Endothelial cell of umbilical vein (primary cell): ENCODE measurements around the gene THSD1. TPM values are rescaled to one million over a fixed set of nuclear protein-coding genes. Genes with fewer than 3 reads are reported as not detected.

Source experiments
- BruUV-seq: library from RNA; stranded (reverse); fragments of 400-500 nt; replicated peaks from 2 replicates; lab custom pipeline; 2021; lab: Mats Ljungman, UMichigan
- CTCF ChIA-PET: fragments of 300-600, 350-600 bp; sonication (Branson Sonifier 250); formaldehyde crosslinking; loops from one replicate; lab custom pipeline; 2021; ENCODE audit warnings: antibody characterized with exemption, inconsistent platforms; lab: Charles Lee
- POLR2A ChIA-PET: fragments of 300-600, 350-600 bp; sonication (Branson Sonifier 250); formaldehyde crosslinking; loops from one replicate; lab custom pipeline; 2021; ENCODE audit warnings: antibody characterized with exemption, inconsistent platforms; lab: Charles Lee
- DNase-seq: peaks from one replicate; pipeline ENCODE4 v3.0.0-alpha.2; 2011; ENCODE audit warnings: low read depth, low spot score
- FAIRE-seq: peaks from 2 replicates; lab custom pipeline; 2011; peaks lifted over from hg19 to GRCh38; lab: Jason Lieb, UNC
- H2AFZ ChIP-seq: 2 replicates; pipeline ENCODE4 v1.6.0; 2012; ENCODE audit warnings: low read depth, low read length, control low read depth, inconsistent platforms
- H3K27ac ChIP-seq: 2 replicates; pipeline ENCODE4 v1.5.1; 2011; ENCODE audit warnings: low read depth, mild to moderate bottlenecking, control low read depth, low read length, moderate library complexity; ENCODE audit not compliant: insufficient read depth
- H3K27me3 ChIP-seq, 2 experiments: 2 replicates each; pipeline versions ENCODE4 v1.6.0 to v1.6.1; 2011; ENCODE audit warnings: low read length in 2 of 2, mixed read lengths in 1 of 2; ENCODE audit not compliant: control insufficient read depth in 2 of 2, insufficient read depth in 2 of 2
- H3K36me3 ChIP-seq, 2 experiments: 2 replicates in 1 of 2; 3 replicates in 1 of 2; pipeline ENCODE4 v1.5.1; 2011; ENCODE audit warnings: low read length in 2 of 2, mild to moderate bottlenecking in 1 of 2, moderate library complexity in 1 of 2; ENCODE audit not compliant: control insufficient read depth in 2 of 2, insufficient read depth in 2 of 2; ENCODE audit errors: extremely low read depth in 1 of 2
- H3K4me1 ChIP-seq: 3 replicates; pipeline ENCODE4 v1.5.1; 2011; ENCODE audit warnings: mild to moderate bottlenecking, low read length; ENCODE audit not compliant: control insufficient read depth, insufficient read depth; ENCODE audit errors: extremely low read depth
- H3K4me2 ChIP-seq: 2 replicates; pipeline ENCODE4 v1.6.1; 2011; ENCODE audit warnings: low read length, control low read depth, mixed read lengths; ENCODE audit not compliant: insufficient read depth
- H3K4me3 ChIP-seq, 3 experiments: fragments of 200-600 bp in 1 of 3; sonication (generic), shearing (Covaris generic) in 1 of 3; replicated peaks in 1 of 3; 2 replicates each; pipeline ENCODE4 v1.5.1; 2011 to 2016; ENCODE audit warnings: control low read depth in 3 of 3, low read length in 3 of 3, mild to moderate bottlenecking in 2 of 3, inconsistent platforms in 1 of 3, low read depth in 1 of 3, moderate library complexity in 1 of 3; ENCODE audit not compliant: insufficient read depth in 1 of 3
- H3K79me2 ChIP-seq: 2 replicates; pipeline ENCODE4 v1.6.0; 2012; ENCODE audit warnings: low read length, inconsistent platforms; ENCODE audit not compliant: control insufficient read depth, insufficient read depth
- H3K9ac ChIP-seq: replicated peaks from 2 replicates; pipeline ENCODE3; 2011; ENCODE audit warnings: low read length, control low read depth; ENCODE audit not compliant: insufficient read depth; ENCODE audit errors: extremely low read depth
- H3K9me1 ChIP-seq: replicated peaks from 3 replicates; pipeline ENCODE4 v1.6.0; 2011; ENCODE audit warnings: mild to moderate bottlenecking, low read length; ENCODE audit not compliant: control insufficient read depth, insufficient read depth; ENCODE audit errors: extremely low read depth
- H3K9me3 ChIP-seq: replicated peaks from 2 replicates; pipeline ENCODE4 v1.5.1; 2012; ENCODE audit warnings: low read length, inconsistent platforms; ENCODE audit not compliant: control insufficient read depth, insufficient read depth
- H4K20me1 ChIP-seq: replicated peaks from 2 replicates; pipeline ENCODE3; 2011; ENCODE audit warnings: mild to moderate bottlenecking, low read length; ENCODE audit not compliant: control insufficient read depth, insufficient read depth; ENCODE audit errors: extremely low read depth
- EZH2 ChIP-seq: IDR thresholded peaks from 2 replicates; pipeline ENCODE4 v1.6.1; 2012; ENCODE audit warnings: borderline replicate concordance, low read depth, mild to moderate bottlenecking, moderate library complexity, low read length, inconsistent platforms; ENCODE audit not compliant: severe bottlenecking
- FOS ChIP-seq: IDR thresholded peaks from 2 replicates; pipeline ENCODE4 v1.6.1; 2011; ENCODE audit warnings: mild to moderate bottlenecking, low read length, moderate library complexity, borderline replicate concordance; ENCODE audit not compliant: insufficient read depth
- GATA2 ChIP-seq: IDR thresholded peaks from 2 replicates; pipeline ENCODE4 v1.7.0; 2011; ENCODE audit warnings: low read depth, mild to moderate bottlenecking, moderate library complexity, mixed read lengths, low read length; ENCODE audit not compliant: insufficient read length, insufficient read depth
- JUN ChIP-seq: IDR thresholded peaks from 2 replicates; pipeline ENCODE4 v1.6.1; 2011; ENCODE audit warnings: borderline replicate concordance, low read depth; ENCODE audit not compliant: insufficient read length, insufficient read depth
- MAX ChIP-seq: IDR thresholded peaks from 2 replicates; pipeline ENCODE4 v1.6.1; 2011; ENCODE audit not compliant: insufficient read depth, insufficient read length
- MYC ChIP-seq: IDR thresholded peaks from one replicate; pipeline ENCODE4 v1.6.1; 2011; ENCODE audit warnings: mild to moderate bottlenecking, low read depth, low read length
- POLR2A ChIP-seq: IDR thresholded peaks from 2 replicates; pipeline ENCODE4 v1.6.1; 2012; ENCODE audit warnings: low read depth, mild to moderate bottlenecking, control low read depth, low read length
- POLR2AphosphoS5 ChIP-seq: IDR thresholded peaks from 2 replicates; pipeline ENCODE4 v1.6.1; 2012; ENCODE audit warnings: low read depth, mild to moderate bottlenecking, control low read depth, low read length, moderate library complexity; ENCODE audit not compliant: insufficient read depth
- dilution Hi-C: fragments of 300-500 bp; cut with MboI; formaldehyde crosslinking; loops from one replicate; pipeline ENCODE4 v1.15.0; 2019; ENCODE audit warnings: low sequenced_read_pairs; ENCODE audit not compliant: extremely low pct_ligation_motif_present
- intact Hi-C: fragments of 100-400 bp; cut with micrococcal nuclease; formaldehyde crosslinking; loops from one replicate; pipeline ENCODE4 v1.10.0; 2022
- polyA plus RNA-seq, 4 experiments: library from polyadenylated mRNA; depleted of rRNA in 3 of 4; stranded (reverse) in 3 of 4; unstranded in 1 of 4; fragments of >200 nt; gene quantifications; 2 replicates each; pipeline versions ENCODE4 v1.2.1 to v1.2.3, GENCODE V29; 2011 to 2012; ENCODE audit warnings: missing spikeins in 1 of 4
- total RNA-seq: library from RNA; stranded (reverse); gene quantifications from 2 replicates; pipeline ENCODE4 v1.2.3, GENCODE V29; 2021
- TF ChIP-seq, protein P1 (sequence below), 2 donors: IDR thresholded peaks; 1 replicate in 1 of 2; 2 replicates in 1 of 2; pipeline ENCODE4 v1.5.1; 2011; ENCODE audit warnings: low read length in 2 of 2, mild to moderate bottlenecking in 2 of 2, moderate library complexity in 2 of 2, control low read depth in 1 of 2, inconsistent platforms in 1 of 2, low read depth in 1 of 2; ENCODE audit not compliant: insufficient read depth in 1 of 2; ENCODE audit errors: extremely low read depth in 1 of 2

The THSD1 gene
- total and polyA plus RNA-seq, 2 donors (not counting 3 experiments of a cell fraction or from before 2014, with no cell fraction given), result 25.4 to 27.6 TPM

GRCh38 chr13:52414963-52415362 lies 9.0 kb upstream of the THSD1 start:
- POLR2A ChIA-PET, result interaction anchor here (0.6 kb wide), 1 partner anchor 32 kb away, joined by 4 read pairs; no protein-coding TSS in a partner anchor
- H4K20me1 ChIP-seq, result no peaks in the 10 kb centered on the region
- no peak for TF ChIP-seq POLR2AphosphoS5
- no peak for TF ChIP-seq POLR2A
- no peak for TF ChIP-seq FOS
- TF ChIP-seq, protein P1, sequence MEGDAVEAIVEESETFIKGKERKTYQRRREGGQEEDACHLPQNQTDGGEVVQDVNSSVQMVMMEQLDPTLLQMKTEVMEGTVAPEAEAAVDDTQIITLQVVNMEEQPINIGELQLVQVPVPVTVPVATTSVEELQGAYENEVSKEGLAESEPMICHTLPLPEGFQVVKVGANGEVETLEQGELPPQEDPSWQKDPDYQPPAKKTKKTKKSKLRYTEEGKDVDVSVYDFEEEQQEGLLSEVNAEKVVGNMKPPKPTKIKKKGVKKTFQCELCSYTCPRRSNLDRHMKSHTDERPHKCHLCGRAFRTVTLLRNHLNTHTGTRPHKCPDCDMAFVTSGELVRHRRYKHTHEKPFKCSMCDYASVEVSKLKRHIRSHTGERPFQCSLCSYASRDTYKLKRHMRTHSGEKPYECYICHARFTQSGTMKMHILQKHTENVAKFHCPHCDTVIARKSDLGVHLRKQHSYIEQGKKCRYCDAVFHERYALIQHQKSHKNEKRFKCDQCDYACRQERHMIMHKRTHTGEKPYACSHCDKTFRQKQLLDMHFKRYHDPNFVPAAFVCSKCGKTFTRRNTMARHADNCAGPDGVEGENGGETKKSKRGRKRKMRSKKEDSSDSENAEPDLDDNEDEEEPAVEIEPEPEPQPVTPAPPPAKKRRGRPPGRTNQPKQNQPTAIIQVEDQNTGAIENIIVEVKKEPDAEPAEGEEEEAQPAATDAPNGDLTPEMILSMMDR (IDR thresholded peaks at IDR 0.05; ENCODE audit: extremely low read depth in 1 of 2, insufficient read depth in 1 of 2, low read depth in 1 of 2, low read length in 2 of 2), result no peak
- TF ChIP-seq EZH2, result no peak
- TF ChIP-seq JUN, result no peak
- no peak for TF ChIP-seq GATA2
- no peak for TF ChIP-seq MAX
- no peak for TF ChIP-seq MYC
- no peaks in the 10 kb centered on the region for H3K9me1 ChIP-seq
- H3K9me3 ChIP-seq, result no peaks in the 10 kb centered on the region
- intact Hi-C loops, result loop anchor here (2.0 kb wide), 1 partner anchor 14 kb away; no protein-coding TSS in a partner anchor
- peak overlapping the region; percentile 18 for H3K4me2 ChIP-seq
- peak; percentile 43 for DNase-seq
- peak; percentile 64 for FAIRE-seq
- peak overlapping the region; percentile 46 for H2AFZ ChIP-seq
- H3K36me3 ChIP-seq, result peaks cover 0 to 6% of the 10 kb centered on the region in 2 experiments
- no peak overlapping the region for H3K4me3 ChIP-seq
- no peaks in the 10 kb centered on the region for H3K79me2 ChIP-seq
- no TSS peak for BruUV-seq
- peak overlapping the region; percentile 17 for H3K9ac ChIP-seq
- H3K27ac ChIP-seq, result peak overlapping the region; percentile 64
- CTCF ChIA-PET, result interaction anchor here (1.1 to 2.6 kb wide), 3 partner anchors 10 to 35 kb away, joined by 4 to 20 read pairs (median 6); partner anchors contain the start of gene VPS36
- dilution Hi-C loops, result no loop called here
- H3K4me1 ChIP-seq, result peaks cover 17% of the 10 kb centered on the region
- H3K27me3 ChIP-seq, result no peaks in the 10 kb centered on the region
